IMR-90 (cell line): ENCODE data around the gene LTF. TPM values are rescaled to one million over a fixed set of nuclear protein-coding genes. Genes with fewer than 3 reads are reported as not detected.

ENCODE experiments used
- ATAC-seq: fragments of 200-7000 bp; cut with Tn5 transposase; 2 replicates; pipeline ENCODE4 v1.9.1; 2020; ENCODE audit warnings: low read depth, mild to moderate bottlenecking, moderate library complexity
- BruUV-seq: library from RNA; stranded (reverse); fragments of 400-500 nt; replicated peaks from 2 replicates; lab custom pipeline; 2021; lab: Mats Ljungman, UMichigan
- CTCF ChIA-PET: fragments of 300-600 bp; formaldehyde crosslinking; extraction: SDS; loops from one replicate; lab custom pipeline; 2021; ENCODE audit warnings: antibody characterized with exemption; lab: Yijun Ruan, JAX
- POLR2A ChIA-PET: fragments of 300-600 bp; sonication (Branson Sonifier 250); formaldehyde crosslinking; loops from one replicate; lab custom pipeline; 2022; ENCODE audit warnings: antibody characterized with exemption; ENCODE audit not compliant: unreplicated experiment; lab: Charles Lee
- DNase-seq: peaks from one replicate; pipeline ENCODE4 v3.0.0; 2013
- H2AFZ ChIP-seq: replicated peaks from 2 replicates; pipeline ENCODE3; 2013; ENCODE audit warnings: low read length, mild to moderate bottlenecking; ENCODE audit not compliant: poor library complexity
- H2AK5ac ChIP-seq: 2 replicates; pipeline ENCODE4 v1.6.1; 2013; ENCODE audit warnings: low read depth, low read length, inconsistent platforms
- H2AK9ac ChIP-seq: replicated peaks from 2 replicates; pipeline ENCODE3; 2013; ENCODE audit warnings: mild to moderate bottlenecking, low read depth, low read length, moderate library complexity; ENCODE audit not compliant: poor library complexity
- H2BK120ac ChIP-seq: 2 replicates; pipeline ENCODE4 v1.6.1; 2013; ENCODE audit warnings: low read depth, low read length, inconsistent platforms
- H2BK15ac ChIP-seq: 3 replicates; pipeline ENCODE4 v1.6.1; 2013; ENCODE audit warnings: low read depth, low read length, inconsistent platforms
- H2BK20ac ChIP-seq: 2 replicates; pipeline ENCODE4 v1.6.1; 2013; ENCODE audit warnings: low read depth, mild to moderate bottlenecking, inconsistent platforms, low read length, moderate library complexity
- H2BK5ac ChIP-seq: 2 replicates; pipeline ENCODE4 v1.6.1; 2013; ENCODE audit warnings: mild to moderate bottlenecking, low read depth, low read length, inconsistent platforms; ENCODE audit not compliant: poor library complexity, severe bottlenecking
- H3K14ac ChIP-seq: replicated peaks from 2 replicates; pipeline ENCODE4 v1.6.1; 2013; ENCODE audit warnings: low read depth, low read length, inconsistent platforms
- H3K18ac ChIP-seq: 2 replicates; pipeline ENCODE4 v1.6.1; 2013; ENCODE audit warnings: low read depth, low read length, control low read depth
- H3K23ac ChIP-seq: 2 replicates; pipeline ENCODE4 v1.6.1; 2013; ENCODE audit warnings: low read depth, low read length, inconsistent platforms
- H3K27ac ChIP-seq: 2 replicates; pipeline ENCODE4 v1.5.1; 2013; ENCODE audit warnings: mild to moderate bottlenecking, control low read depth, low read length; ENCODE audit not compliant: insufficient read depth
- H3K27me3 ChIP-seq: 2 replicates; pipeline ENCODE4 v1.6.1; 2013; ENCODE audit warnings: low read length; ENCODE audit not compliant: control insufficient read depth, insufficient read depth
- H3K36me3 ChIP-seq: 2 replicates; pipeline ENCODE4 v1.6.1; 2013; ENCODE audit warnings: low read length, mixed read lengths; ENCODE audit not compliant: control insufficient read depth, insufficient read depth
- H3K4ac ChIP-seq: 2 replicates; pipeline ENCODE4 v1.6.1; 2013; ENCODE audit warnings: low read depth, low read length, inconsistent platforms
- H3K4me1 ChIP-seq: 2 replicates; pipeline ENCODE4 v1.6.1; 2013; ENCODE audit warnings: low read length, mixed read lengths; ENCODE audit not compliant: control insufficient read depth, insufficient read depth
- H3K4me2 ChIP-seq: 2 replicates; pipeline ENCODE4 v1.6.1; 2013; ENCODE audit warnings: low read depth, mild to moderate bottlenecking, control low read depth, low read length, moderate library complexity
- H3K4me3 ChIP-seq: 2 replicates; pipeline ENCODE4 v1.5.1; 2013; ENCODE audit warnings: low read depth, mild to moderate bottlenecking, control low read depth, low read length, moderate library complexity; ENCODE audit not compliant: insufficient read depth
- H3K56ac ChIP-seq: 2 replicates; pipeline ENCODE4 v1.6.1; 2013; ENCODE audit warnings: low read length, inconsistent platforms; ENCODE audit not compliant: insufficient read depth; ENCODE audit errors: extremely low read depth
- H3K79me1 ChIP-seq, 2 experiments: 2 replicates each; pipeline ENCODE4 v1.6.1; 2013; ENCODE audit warnings: low read length in 2 of 2, inconsistent platforms in 1 of 2, low read depth in 1 of 2
- H3K9ac ChIP-seq: 2 replicates; pipeline ENCODE4 v1.6.1; 2013; ENCODE audit warnings: low read depth, low read length, control low read depth
- H3K9me1 ChIP-seq: 2 replicates; pipeline ENCODE4 v1.6.1; 2013; ENCODE audit warnings: low read length, inconsistent platforms; ENCODE audit not compliant: insufficient read depth
- H3K9me3 ChIP-seq: 2 replicates; pipeline ENCODE4 v1.6.1; 2013; ENCODE audit warnings: low read length; ENCODE audit not compliant: control insufficient read depth, insufficient read depth
- H4K20me1 ChIP-seq: 2 replicates; pipeline ENCODE4 v1.6.1; 2013; ENCODE audit warnings: low read length, inconsistent platforms; ENCODE audit not compliant: insufficient read depth
- H4K5ac ChIP-seq: 2 replicates; pipeline ENCODE4 v1.6.1; 2013; ENCODE audit warnings: mild to moderate bottlenecking, low read depth, low read length, control low read depth
- H4K8ac ChIP-seq, 2 experiments: 2 replicates each; pipeline ENCODE4 v1.6.1; 2013; ENCODE audit warnings: low read depth in 2 of 2, low read length in 2 of 2, control low read depth in 1 of 2, inconsistent platforms in 1 of 2
- H4K91ac ChIP-seq: 2 replicates; pipeline ENCODE4 v1.6.1; 2013; ENCODE audit warnings: low read depth, low read length, inconsistent platforms; ENCODE audit not compliant: insufficient read depth
- CHD1 ChIP-seq: IDR thresholded peaks from 2 replicates; pipeline ENCODE4 v1.6.1; 2012; ENCODE audit warnings: low read depth, low read length, improper control_type of control experiment
- MAZ ChIP-seq: IDR thresholded peaks from 2 replicates; pipeline ENCODE4 v1.6.1; 2012; ENCODE audit warnings: low read depth, mild to moderate bottlenecking, low read length, improper control_type of control experiment, moderate library complexity, borderline replicate concordance
- RCOR1 ChIP-seq: IDR thresholded peaks from 2 replicates; pipeline ENCODE4 v1.6.1; 2012; ENCODE audit warnings: mild to moderate bottlenecking, low read length, improper control_type of control experiment; ENCODE audit not compliant: insufficient replicate concordance
- RFX5 ChIP-seq: IDR thresholded peaks from 2 replicates; pipeline ENCODE4 v1.8.0; 2012; ENCODE audit warnings: low read depth, mild to moderate bottlenecking, low read length, moderate library complexity
- SMC3 ChIP-seq: fragments of 150-350 bp; IDR thresholded peaks from 2 replicates; pipeline ENCODE4 v1.6.1; 2016; ENCODE audit warnings: low read depth, mild to moderate bottlenecking, antibody characterized with exemption, low read length, moderate library complexity
- WGBS, 2 experiments: methylation state at CpG; one replicate each; pipeline versions ENCODE4 v1.1.5 to v1.1.7; 2013; ENCODE audit warnings: missing lambda C conversion rate in 2 of 2; ENCODE audit not compliant: insufficient read length in 1 of 2; ENCODE audit errors: extremely low coverage in 2 of 2; 5-methylcytosine and 5-hydroxymethylcytosine counted together
- dilution Hi-C: fragments of 300-500 bp; cut with HindIII; formaldehyde crosslinking; loops from one replicate; pipeline ENCODE4 v1.14.3; 2018; ENCODE audit warnings: low sequenced_read_pairs; ENCODE audit not compliant: unreplicated experiment
- in situ Hi-C: fragments of 300-500 bp; cut with MboI; formaldehyde crosslinking; loops from 3 replicates; pipeline ENCODE4 v1.14.3; 2019; ENCODE audit warnings: low sequenced_read_pairs, inconsistent platforms, mixed read lengths
- intact Hi-C: fragments of 100-400 bp; cut with micrococcal nuclease; formaldehyde crosslinking; loops from 2 replicates; pipeline ENCODE4 v1.10.0; 2022
- polyA plus RNA-seq, 3 experiments: library from polyadenylated mRNA; depleted of rRNA; stranded (reverse); fragments of >200 nt; gene quantifications; 2 replicates each; pipeline ENCODE4 v1.2.3, GENCODE V29; 2012; ENCODE audit warnings: low replicate concordance in 1 of 3
- total RNA-seq: library from RNA; depleted of rRNA; stranded (reverse); fragments of >200 nt; gene quantifications from 2 replicates; pipeline ENCODE4 v1.2.3, GENCODE V29; 2012

Gene LTF
- total and polyA plus RNA-seq, 2 of the 4 experiments (the other 2 are of a cell fraction) = not detected

DNA sequence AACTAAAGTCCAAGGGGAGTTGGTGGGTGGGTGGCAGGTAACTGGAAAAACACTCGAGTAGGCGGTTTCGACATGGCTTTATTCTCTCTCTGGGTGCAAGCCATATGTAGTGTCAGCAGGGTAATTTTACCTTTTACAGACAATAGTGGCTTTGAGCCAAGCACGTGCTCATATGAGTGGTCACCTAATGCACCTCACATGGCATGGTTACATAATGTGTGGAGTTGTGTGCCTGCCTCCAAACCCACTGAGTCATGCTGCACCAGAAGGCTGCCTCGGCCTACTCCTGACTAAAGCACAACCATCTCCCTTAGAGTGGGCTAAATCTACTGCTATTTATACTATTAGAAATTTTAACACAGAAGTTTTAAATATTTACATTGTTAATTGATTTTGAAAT is 41.1 kb downstream of the LTF start:
- 80% methylated on average over 1 of the region's 5 CpGs; no CpG with 5 or more reads in 1 of the 2 experiments for WGBS, 2 experiments
- H2AFZ ChIP-seq = no peak overlapping the region
- no peak overlapping the region for H3K9ac ChIP-seq
- H4K20me1 ChIP-seq = no peaks in the 10 kb centered on the region
- no peak overlapping the region for H3K56ac ChIP-seq
- H3K27ac ChIP-seq = no peak overlapping the region
- CTCF ChIA-PET = no interaction called here
- H2BK15ac ChIP-seq = no peak overlapping the region
- no peak overlapping the region for H3K4ac ChIP-seq
- H3K27me3 ChIP-seq = peaks cover 13% of the 10 kb centered on the region
- in situ Hi-C loops = no loop called here
- TF ChIP-seq RCOR1 (no peak), CHD1 (no peak), RFX5 (no peak), MAZ (no peak), SMC3 (no peak)
- dilution Hi-C loops = no loop called here
- peak overlapping the region; percentile 28 for H2AK9ac ChIP-seq
- no peaks in the 10 kb centered on the region for H3K4me1 ChIP-seq
- H3K4me3 ChIP-seq = no peak overlapping the region
- peak; percentile 34 for DNase-seq
- H3K79me1 ChIP-seq = no peaks in the 10 kb centered on the region
- H3K4me2 ChIP-seq = no peak overlapping the region
- intact Hi-C loops = no loop called here
- no peaks in the 10 kb centered on the region; the same call in 1 of the 2 replicates for H3K9me1 ChIP-seq
- no peak overlapping the region for H2BK120ac ChIP-seq
- H2AK5ac ChIP-seq = no peak overlapping the region
- H3K36me3 ChIP-seq = no peaks in the 10 kb centered on the region
- no peak overlapping the region for H2BK20ac ChIP-seq
- BruUV-seq = no TSS peak
- no peak overlapping the region for H4K8ac ChIP-seq
- no peak overlapping the region for H3K14ac ChIP-seq
- ATAC-seq = no peak
- no peak overlapping the region for H3K18ac ChIP-seq
- H4K91ac ChIP-seq = no peak overlapping the region
- no peak overlapping the region for H2BK5ac ChIP-seq
- H3K9me3 ChIP-seq = no peaks in the 10 kb centered on the region
- POLR2A ChIA-PET = no interaction called here
- H3K23ac ChIP-seq = no peak overlapping the region
- H4K5ac ChIP-seq = no peak overlapping the region
